HG02763 (cell line): ENCODE results near the gene DPH5.

Experiments used
- ATAC-seq: cut with Tn5 transposase; IDR thresholded peaks from one replicate; pipeline ENCODE4 v1.9.1; 2021; ENCODE audit warnings: mild to moderate bottlenecking, moderate library complexity; ENCODE audit not compliant: unreplicated experiment

The DPH5 gene

DNA sequence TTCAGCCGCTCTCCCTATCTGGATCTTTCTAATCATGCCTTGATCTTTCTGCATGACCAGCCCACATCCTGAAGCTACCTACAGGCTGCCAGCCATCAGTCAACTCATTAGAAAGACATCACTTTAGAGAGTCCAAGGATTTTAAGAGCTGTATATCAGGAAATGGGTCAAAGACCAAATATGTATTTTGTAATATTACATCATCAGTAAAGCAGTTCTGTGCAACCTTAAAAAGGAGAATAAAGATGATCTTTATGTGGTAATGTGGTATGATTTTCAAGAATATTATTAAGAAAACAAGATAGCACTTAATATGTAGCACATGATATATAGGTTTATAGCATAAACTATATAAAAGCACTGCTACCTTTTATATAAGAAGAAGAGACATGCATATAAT is 82.1 kb downstream of the DPH5 start:
- no peak for ATAC-seq

DNA sequence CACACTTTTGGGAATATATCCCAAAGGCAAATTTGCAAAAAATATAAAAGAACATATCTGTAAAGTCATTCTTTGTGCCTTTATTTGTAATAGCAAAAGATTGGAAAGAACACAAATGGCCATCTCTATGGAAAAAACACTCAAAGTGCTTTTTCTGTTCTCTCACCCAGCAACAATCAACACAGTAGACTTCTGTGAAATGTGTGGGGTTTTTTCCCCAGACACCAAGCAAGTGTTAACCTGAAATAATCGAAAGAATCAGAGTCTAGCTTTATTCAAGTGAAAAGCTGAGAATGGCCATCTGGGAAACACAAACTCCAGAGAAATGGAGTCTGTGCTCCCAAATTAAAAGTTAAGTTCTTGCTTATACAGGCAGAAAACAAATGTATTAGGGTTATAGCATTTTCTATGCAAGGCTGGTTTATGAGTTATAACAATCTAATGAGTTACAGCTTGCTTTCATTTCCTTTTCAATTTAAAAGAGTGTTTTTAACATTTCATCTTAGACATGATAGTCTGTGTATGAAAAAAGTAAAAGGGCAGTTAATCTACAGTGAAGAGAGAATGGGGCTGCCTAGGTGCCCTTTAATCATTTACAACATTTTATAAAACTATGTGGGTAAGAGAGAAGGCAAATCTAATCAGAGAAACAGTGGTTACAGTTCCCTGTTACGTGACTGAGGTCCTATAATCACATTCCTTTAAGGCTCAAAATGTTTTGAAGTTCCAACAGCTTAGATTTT is 83.1 kb downstream of the DPH5 start:
- no peak for ATAC-seq

DNA sequence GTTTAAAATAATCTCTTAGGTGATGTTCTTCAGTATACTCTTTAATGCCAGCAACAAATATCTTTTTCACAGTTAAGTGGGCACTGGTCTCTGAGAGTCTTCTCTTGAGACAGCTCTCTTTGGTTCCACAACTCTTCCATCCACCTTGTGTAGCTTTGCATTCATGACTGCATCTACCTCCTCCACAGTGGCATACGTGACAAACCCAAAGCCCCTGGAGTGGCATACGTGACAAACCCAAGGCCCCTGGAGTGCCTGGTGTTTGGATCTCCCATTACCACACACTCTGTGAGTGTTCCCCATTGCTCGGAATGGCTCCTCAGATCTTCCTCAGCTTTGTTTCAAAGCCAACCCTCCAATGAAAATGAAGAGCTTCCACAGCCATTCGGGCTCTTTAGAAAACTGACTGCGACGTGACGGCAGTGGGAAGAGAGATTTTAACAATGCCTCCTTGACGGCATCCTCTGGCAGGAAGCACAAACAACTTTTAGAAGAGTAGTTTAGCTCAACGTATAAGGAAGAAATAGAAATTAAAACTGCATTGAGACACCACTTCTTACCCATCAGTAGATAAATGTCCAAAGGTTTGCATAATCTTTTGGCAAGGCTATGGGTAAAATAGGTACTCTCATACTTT is 83.9 kb downstream of the DPH5 start:
- ATAC-seq: no peak

DNA sequence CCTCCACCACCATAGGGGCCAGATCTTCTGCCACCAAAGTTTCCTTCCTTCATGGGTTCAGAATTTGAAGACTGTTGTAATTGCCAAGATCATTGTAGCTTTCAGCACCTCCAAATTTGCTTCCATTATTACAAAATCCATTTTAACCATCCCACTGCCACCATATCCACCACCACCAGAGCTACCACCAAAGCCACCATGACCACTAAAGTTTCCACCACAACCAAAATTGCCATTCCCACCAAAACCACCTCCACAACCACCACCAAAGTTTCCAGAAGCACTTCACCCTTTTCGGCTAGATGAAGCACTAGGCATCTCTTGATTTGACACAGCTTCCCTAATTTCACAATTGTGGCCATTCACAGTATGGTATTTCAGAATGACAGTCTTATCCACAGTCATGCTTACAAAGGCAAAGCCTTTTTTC is 84.5 kb downstream of the DPH5 start:
- no peak for ATAC-seq
